H1 (cell line): ENCODE data around the gene NCL. TPM values are rescaled to one million over a fixed set of nuclear protein-coding genes. Genes with fewer than 3 reads are reported as not detected.

Source experiments
- CTCF ChIA-PET: fragments of 300-600 bp; sonication (Branson Sonifier 250); formaldehyde crosslinking; loops from one replicate; lab custom pipeline; 2021; ENCODE audit not compliant: partially characterized antibody; lab: Charles Lee
- POLR2A ChIA-PET: fragments of 300-600 bp; sonication (Branson Sonifier 250); formaldehyde crosslinking; loops from one replicate; lab custom pipeline; 2021; ENCODE audit warnings: inconsistent platforms; ENCODE audit not compliant: partially characterized antibody; lab: Charles Lee
- DNase-seq, 2 experiments: peaks; one replicate each; pipeline versions ENCODE4 v3.0.0 to v3.0.0-alpha.2; 2010 to 2022; ENCODE audit warnings: low spot score in 2 of 2, low read depth in 1 of 2, mixed read lengths in 1 of 2
- FAIRE-seq: peaks from 2 replicates; lab custom pipeline; 2011; peaks lifted over from hg19 to GRCh38; lab: Jason Lieb, UNC
- H2AFZ ChIP-seq: 2 replicates; pipeline ENCODE4 v1.8.1; 2012; ENCODE audit warnings: low read length, inconsistent platforms
- H2AK5ac ChIP-seq: 2 replicates; pipeline ENCODE4 v1.6.1; 2013; ENCODE audit warnings: low read depth, low read length
- H2BK120ac ChIP-seq: replicated peaks from 2 replicates; pipeline ENCODE3; 2013; ENCODE audit warnings: low read depth, low read length, inconsistent platforms
- H2BK12ac ChIP-seq: 2 replicates; pipeline ENCODE4 v1.6.1; 2013; ENCODE audit warnings: low read depth, low read length
- H2BK15ac ChIP-seq: 2 replicates; pipeline ENCODE4 v1.6.1; 2013; ENCODE audit warnings: low read length
- H2BK20ac ChIP-seq: 2 replicates; pipeline ENCODE4 v1.6.1; 2013; ENCODE audit warnings: low read length
- H2BK5ac ChIP-seq: 2 replicates; pipeline ENCODE4 v1.6.1; 2013; ENCODE audit warnings: low read depth, low read length
- H3K14ac ChIP-seq: 2 replicates; pipeline ENCODE4 v1.6.1; 2013; ENCODE audit warnings: inconsistent platforms; ENCODE audit not compliant: insufficient read length
- H3K18ac ChIP-seq: 2 replicates; pipeline ENCODE4 v1.6.1; 2013; ENCODE audit warnings: low read length; ENCODE audit errors: extremely low read depth
- H3K23ac ChIP-seq: 2 replicates; pipeline ENCODE4 v1.6.1; 2013; ENCODE audit warnings: inconsistent platforms; ENCODE audit not compliant: insufficient read length
- H3K23me2 ChIP-seq: 2 replicates; pipeline ENCODE4 v1.6.1; 2013; ENCODE audit warnings: low read depth, low read length
- H3K27ac ChIP-seq: 2 replicates; pipeline ENCODE4 v1.6.1; 2011; ENCODE audit warnings: low read depth, low read length, inconsistent platforms
- H3K27me3 ChIP-seq, 4 experiments: replicated peaks in 1 of 4; 1 replicate in 1 of 4; 2 replicates in 3 of 4; pipeline versions ENCODE4 v1.6.1 to v1.8.1; 2011 to 2013; ENCODE audit warnings: low read length in 3 of 4, mild to moderate bottlenecking in 3 of 4, inconsistent platforms in 2 of 4, mixed read lengths in 2 of 4, moderate library complexity in 1 of 4; ENCODE audit not compliant: control insufficient read depth in 3 of 4, insufficient read depth in 3 of 4; ENCODE audit errors: extremely low read depth in 1 of 4
- H3K36me3 ChIP-seq, 4 experiments: 2 replicates each; pipeline versions ENCODE4 v1.6.1 to v1.8.1; 2011 to 2013; ENCODE audit warnings: mild to moderate bottlenecking in 4 of 4, low read length in 3 of 4, moderate library complexity in 2 of 4, control low read depth in 1 of 4, inconsistent platforms in 1 of 4; ENCODE audit not compliant: insufficient read depth in 4 of 4, control insufficient read depth in 2 of 4
- H3K4ac ChIP-seq: replicated peaks from 2 replicates; pipeline ENCODE3; 2013; ENCODE audit warnings: low read length, low read depth, mixed read lengths, inconsistent platforms; ENCODE audit not compliant: insufficient read length
- H3K4me1 ChIP-seq, 4 experiments: replicated peaks in 1 of 4; 1 replicate in 1 of 4; 2 replicates in 3 of 4; pipeline versions ENCODE4 v1.6.1 to v1.8.1; 2011 to 2013; ENCODE audit warnings: low read length in 3 of 4, inconsistent platforms in 2 of 4, mixed read lengths in 1 of 4; ENCODE audit not compliant: insufficient read depth in 4 of 4, control insufficient read depth in 3 of 4
- H3K4me2 ChIP-seq, 2 experiments: 2 replicates each; pipeline versions ENCODE4 v1.6.1 to v1.8.1; 2011 to 2013; ENCODE audit warnings: low read depth in 2 of 2, low read length in 2 of 2, control low read depth in 1 of 2, inconsistent platforms in 1 of 2, mild to moderate bottlenecking in 1 of 2; ENCODE audit not compliant: insufficient read depth in 1 of 2
- H3K4me3 ChIP-seq, 4 experiments: fragments of 200-600, 300-600 bp in 1 of 4; sonication (generic), shearing (Covaris generic), sonication (Bioruptor Twin) in 1 of 4; 2 replicates each; pipeline versions ENCODE4 v1.5.1 to v1.8.1; 2011 to 2016; ENCODE audit warnings: low read length in 4 of 4, low read depth in 3 of 4, control low read depth in 2 of 4, inconsistent platforms in 2 of 4, mild to moderate bottlenecking in 2 of 4, mixed read lengths in 1 of 4, moderate library complexity in 1 of 4; ENCODE audit not compliant: insufficient read depth in 2 of 4; ENCODE audit errors: extremely low read depth in 1 of 4
- H3K56ac ChIP-seq: replicated peaks from 2 replicates; pipeline ENCODE3; 2013; ENCODE audit warnings: low read depth, mild to moderate bottlenecking, mixed read lengths, low read length, inconsistent platforms; ENCODE audit not compliant: insufficient read length
- H3K79me1 ChIP-seq: 2 replicates; pipeline ENCODE4 v1.6.1; 2013; ENCODE audit warnings: low read depth, low read length, control low read depth
- H3K79me2 ChIP-seq, 2 experiments: 2 replicates each; pipeline versions ENCODE4 v1.6.1 to v1.8.1; 2012 to 2013; ENCODE audit warnings: low read length in 2 of 2, mild to moderate bottlenecking in 2 of 2, inconsistent platforms in 1 of 2; ENCODE audit not compliant: insufficient read depth in 2 of 2, control insufficient read depth in 1 of 2
- H3K9ac ChIP-seq, 4 experiments: replicated peaks in 1 of 4; 1 replicate in 1 of 4; 2 replicates in 3 of 4; pipeline versions ENCODE4 v1.6.1 to v1.8.1; 2011 to 2013; ENCODE audit warnings: low read depth in 3 of 4, low read length in 3 of 4, control low read depth in 2 of 4, mild to moderate bottlenecking in 2 of 4, moderate library complexity in 2 of 4, inconsistent platforms in 1 of 4; ENCODE audit errors: extremely low read depth in 1 of 4
- H3K9me3 ChIP-seq, 2 experiments: 2 replicates each; pipeline versions ENCODE4 v1.6.1 to v1.8.1; 2012 to 2013; ENCODE audit warnings: mild to moderate bottlenecking in 2 of 2, moderate library complexity in 2 of 2, control low read depth in 1 of 2, inconsistent platforms in 1 of 2, low read depth in 1 of 2, low read length in 1 of 2, mixed read lengths in 1 of 2; ENCODE audit not compliant: insufficient read depth in 2 of 2
- H4K20me1 ChIP-seq, 2 experiments: replicated peaks in 1 of 2; 2 replicates each; pipeline versions ENCODE3 to v1.8.1; 2011 to 2013; ENCODE audit warnings: inconsistent platforms in 2 of 2, low read length in 2 of 2, mild to moderate bottlenecking in 1 of 2; ENCODE audit not compliant: insufficient read depth in 2 of 2, control insufficient read depth in 1 of 2
- H4K5ac ChIP-seq: 2 replicates; pipeline ENCODE4 v1.6.1; 2013; ENCODE audit warnings: low read length, low read depth, mixed read lengths, inconsistent platforms; ENCODE audit not compliant: insufficient read length
- H4K8ac ChIP-seq: 2 replicates; pipeline ENCODE4 v1.8.0; 2013; ENCODE audit warnings: mild to moderate bottlenecking, moderate library complexity, low read length, inconsistent platforms; ENCODE audit not compliant: insufficient read depth; ENCODE audit errors: extremely low read depth
- H4K91ac ChIP-seq: replicated peaks from 2 replicates; pipeline ENCODE3; 2013; ENCODE audit warnings: low read length, mixed read lengths, inconsistent platforms; ENCODE audit not compliant: insufficient read length
- WGBS, 2 experiments: shearing (Covaris generic) in 1 of 2; methylation state at CpG; one replicate each; pipeline versions ENCODE4 v1.1.6 to v1.1.7; 2013 to 2015; ENCODE audit warnings: low lambda C conversion rate in 2 of 2, mixed read lengths in 2 of 2, inconsistent platforms in 1 of 2, low coverage in 1 of 2, missing lambda C conversion rate in 1 of 2; ENCODE audit not compliant: insufficient replicate concordance in 2 of 2, insufficient coverage in 1 of 2, insufficient read length in 1 of 2; ENCODE audit errors: extremely low coverage in 1 of 2, missing lambda C conversion rate in 1 of 2; 5-methylcytosine and 5-hydroxymethylcytosine counted together
- polyA plus RNA-seq, 7 experiments: library from polyadenylated mRNA; depleted of rRNA in 3 of 7; stranded (reverse) in 5 of 7; unstranded in 2 of 7; fragments of >200 nt in 5 of 7; fragments of 200-250 nt in 2 of 7; gene quantifications; 1 replicate in 5 of 7; 2 replicates in 1 of 7; 4 replicates in 1 of 7; pipeline versions ENCODE4 v1.2.1 to v1.2.3, GENCODE V29; 2011 to 2013; ENCODE audit warnings: missing spikeins in 2 of 7, mixed read lengths in 2 of 7
- total RNA-seq: library from RNA; stranded (reverse); fragmentation: NEBNext Ultra II Directional; extraction: Animal tissue kit (Norgen Biotek cat#: 25700); gene quantifications from 2 replicates; pipeline ENCODE4 v1.2.1, GENCODE V29; 2021

The NCL gene
- total and polyA plus RNA-seq, 2 of the 8 experiments (the other 6 are each of a cell fraction or from before 2014, with no cell fraction given) = 61.2 to 1,478 TPM

- Histone ChIP-seq H2BK120ac (no peak overlapping the region), H2BK5ac (peak overlapping the region; percentile 91; the same call in 1 of the 2 replicates), H3K18ac (peak overlapping the region; percentile 81; the same call in 1 of the 2 replicates), H3K4me2 (peak overlapping the region; percentile 93 to 94), H2AK5ac (no peak overlapping the region), H3K79me2 (peaks cover 0 to 3% of the 10 kb centered on the region in 2 experiments; a peak in 2 of 4 replicates), H2BK20ac (no peak overlapping the region), H3K4me1 (peaks cover 0 to 8% (median 5%) of the 10 kb centered on the region in 4 experiments; a peak in 4 of 7 replicates), H3K9me3 (no peaks in the 10 kb centered on the region), H4K5ac (peak overlapping the region; percentile 79), H3K36me3 (peaks cover 0 to 3% (median 1%) of the 10 kb centered on the region in 4 experiments; a peak in 1 of 8 replicates), H3K9ac (peak overlapping the region in 3 of 4 experiments; percentile 92 to 93 (median 93); a peak in 6 of 7 replicates), H3K4ac (peak overlapping the region; percentile 71), H3K14ac (no peak overlapping the region), H3K23me2 (peaks cover 4% of the 10 kb centered on the region), H3K79me1 (no peaks in the 10 kb centered on the region), H2BK12ac (peak overlapping the region; percentile 68; the same call in 1 of the 2 replicates), H3K27me3 (no peaks in the 10 kb centered on the region), H4K91ac (peak overlapping the region; percentile 91), H2BK15ac (no peak overlapping the region), H4K20me1 (no peaks in the 10 kb centered on the region), H3K56ac (peak overlapping the region; percentile 60), H2AFZ (peak overlapping the region; percentile 60; the same call in 1 of the 2 replicates), H3K27ac (peak overlapping the region; percentile 88), H3K23ac (no peak overlapping the region), H3K4me3 (peak overlapping the region; percentile 82 to 93 (median 88)), H4K8ac (peak overlapping the region; percentile 97; the same call in 1 of the 2 replicates)
- FAIRE-seq (no peak), DNase-seq (no peak)
- WGBS, 2 experiments = 25% methylated on average over 7 of the region's 7 CpGs; no CpG with 5 or more reads in 1 of the 2 experiments
- CTCF ChIA-PET = interaction anchor here (1.5 kb wide), 1 partner anchor 45 kb away, joined by 3 read pairs; no protein-coding TSS in a partner anchor
- POLR2A ChIA-PET = interaction anchor here (0.6 to 5.7 kb wide), 14 partner anchors 8 to 509 kb away, joined by 3 to 54 read pairs (median 4); partner anchors contain the start of gene NCL
These were observed 49.5 kb upstream of the NCL start for GRCh38 chr2:231513746-231514224.
